Fibroblast of lung (primary cell): ENCODE results near the gene AKAP6.

ENCODE experiments used
- EZH2 ChIP-seq: IDR thresholded peaks from 2 replicates; pipeline ENCODE4 v1.5.1; 2012; ENCODE audit warnings: low read length, control low read depth, mild to moderate bottlenecking; ENCODE audit errors: missing control alignments
- TF ChIP-seq, protein P1 (sequence below), 2 donors: IDR thresholded peaks in 1 of 2; conservative IDR thresholded peaks in 1 of 2; 1 replicate in 1 of 2; 2 replicates in 1 of 2; pipeline ENCODE4 v1.5.1; 2011 to 2012; ENCODE audit warnings: low read length in 2 of 2, control low read depth in 1 of 2, inconsistent platforms in 1 of 2, low read depth in 1 of 2, mild to moderate bottlenecking in 1 of 2

- TF ChIP-seq, protein P1, sequence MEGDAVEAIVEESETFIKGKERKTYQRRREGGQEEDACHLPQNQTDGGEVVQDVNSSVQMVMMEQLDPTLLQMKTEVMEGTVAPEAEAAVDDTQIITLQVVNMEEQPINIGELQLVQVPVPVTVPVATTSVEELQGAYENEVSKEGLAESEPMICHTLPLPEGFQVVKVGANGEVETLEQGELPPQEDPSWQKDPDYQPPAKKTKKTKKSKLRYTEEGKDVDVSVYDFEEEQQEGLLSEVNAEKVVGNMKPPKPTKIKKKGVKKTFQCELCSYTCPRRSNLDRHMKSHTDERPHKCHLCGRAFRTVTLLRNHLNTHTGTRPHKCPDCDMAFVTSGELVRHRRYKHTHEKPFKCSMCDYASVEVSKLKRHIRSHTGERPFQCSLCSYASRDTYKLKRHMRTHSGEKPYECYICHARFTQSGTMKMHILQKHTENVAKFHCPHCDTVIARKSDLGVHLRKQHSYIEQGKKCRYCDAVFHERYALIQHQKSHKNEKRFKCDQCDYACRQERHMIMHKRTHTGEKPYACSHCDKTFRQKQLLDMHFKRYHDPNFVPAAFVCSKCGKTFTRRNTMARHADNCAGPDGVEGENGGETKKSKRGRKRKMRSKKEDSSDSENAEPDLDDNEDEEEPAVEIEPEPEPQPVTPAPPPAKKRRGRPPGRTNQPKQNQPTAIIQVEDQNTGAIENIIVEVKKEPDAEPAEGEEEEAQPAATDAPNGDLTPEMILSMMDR (conservative IDR thresholded peaks at IDR 0.05 in 1 of 2, IDR thresholded peaks at IDR 0.05 in 1 of 2; ENCODE audit: low read depth in 1 of 2, low read length in 2 of 2), result no peak
- no peak for TF ChIP-seq EZH2
Observed at GRCh38 chr14:32414808-32415255, 85.7 kb downstream of the AKAP6 start.
